Suppressor macrophage treated with lipopolysaccharide for 4 hours (primary cell): ENCODE data around the gene PHKG2.
"Not testable (repeated sequence)": the region's sequence is repeated elsewhere in the genome, so short reads cannot be mapped to it uniquely, and the experiment has no call there.

Experiments used
- DNase-seq: peaks from one replicate; pipeline ENCODE4 v3.0.0-alpha.2; 2020

PHKG2 gene

GRCh38 chr16:30747799-30748633 is at the start of gene PHKG2:
Gene PHKG2, plus strand, starts transcription at chr16:30748425. Its CDS starts 396 bp downstream, at chr16:30748821.
- DNase-seq, result peak; percentile 100

- DNase-seq, result peak; percentile 91
These were observed 49.2 kb upstream of the PHKG2 start, which contains the start of gene SRCAP for GRCh38 chr16:30698816-30699614. Gene SRCAP, plus strand, starts transcription at chr16:30699171. Its CDS starts 1,654 bp downstream, at chr16:30700825.

GRCh38 chr16:30699615-30700099 is 48.6 kb upstream of the PHKG2 start:
- DNase-seq, result no peak

GRCh38 chr16:30700491-30700890 is 47.7 kb upstream of the PHKG2 start:
- DNase-seq, result no peak

GRCh38 chr16:30700971-30701370 is 47.3 kb upstream of the PHKG2 start:
- no peak for DNase-seq

- DNase-seq, result not testable (repeated sequence)
These were observed 45.2 kb upstream of the PHKG2 start for GRCh38 chr16:30703071-30703470.

- no peak for DNase-seq
These were observed 44.3 kb upstream of the PHKG2 start for GRCh38 chr16:30703971-30704370.

GRCh38 chr16:30706046-30706445 is 42.2 kb upstream of the PHKG2 start:
- no peak for DNase-seq

- DNase-seq, result no peak
These were observed 37.3 kb upstream of the PHKG2 start for GRCh38 chr16:30710971-30711370.

- no peak for DNase-seq
These were observed 36.5 kb upstream of the PHKG2 start for GRCh38 chr16:30711712-30712111.

GRCh38 chr16:30715750-30716445 is 32.3 kb upstream of the PHKG2 start:
- DNase-seq, result peak; percentile 88

- DNase-seq, result no peak
These were observed 28.1 kb upstream of the PHKG2 start for GRCh38 chr16:30720086-30720485.

- DNase-seq, result no peak
These were observed 27.5 kb upstream of the PHKG2 start for GRCh38 chr16:30720694-30721093.

GRCh38 chr16:30721167-30721566 is 27.1 kb upstream of the PHKG2 start:
- no peak for DNase-seq

- no peak for DNase-seq
These were observed 26.6 kb upstream of the PHKG2 start for GRCh38 chr16:30721606-30722005.

- no peak for DNase-seq
These were observed 25.8 kb upstream of the PHKG2 start for GRCh38 chr16:30722443-30722842.

GRCh38 chr16:30722916-30723315 is 25.3 kb upstream of the PHKG2 start:
- no peak for DNase-seq

- DNase-seq, result no peak
These were observed 24.4 kb upstream of the PHKG2 start for GRCh38 chr16:30723725-30724355.

GRCh38 chr16:30724641-30725417 is 23.4 kb upstream of the PHKG2 start:
- DNase-seq, result peak; percentile 78

- no peak for DNase-seq
These were observed 22.8 kb upstream of the PHKG2 start for GRCh38 chr16:30725418-30725792.

GRCh38 chr16:30728321-30728720 is 19.9 kb upstream of the PHKG2 start:
- DNase-seq, result no peak
